ENCODE data around the gene GTF2H1. TPM values are rescaled to one million over a fixed set of nuclear protein-coding genes. Genes with fewer than 3 reads are reported as not detected.

GTF2H1 gene
- total and polyA plus RNA-seq, 2 experiments from 2014 or later: 33.8 to 66.2 TPM

- DNase-seq (ENCODE audit: low spot score): no peak
- TF ChIP-seq, protein P1, sequence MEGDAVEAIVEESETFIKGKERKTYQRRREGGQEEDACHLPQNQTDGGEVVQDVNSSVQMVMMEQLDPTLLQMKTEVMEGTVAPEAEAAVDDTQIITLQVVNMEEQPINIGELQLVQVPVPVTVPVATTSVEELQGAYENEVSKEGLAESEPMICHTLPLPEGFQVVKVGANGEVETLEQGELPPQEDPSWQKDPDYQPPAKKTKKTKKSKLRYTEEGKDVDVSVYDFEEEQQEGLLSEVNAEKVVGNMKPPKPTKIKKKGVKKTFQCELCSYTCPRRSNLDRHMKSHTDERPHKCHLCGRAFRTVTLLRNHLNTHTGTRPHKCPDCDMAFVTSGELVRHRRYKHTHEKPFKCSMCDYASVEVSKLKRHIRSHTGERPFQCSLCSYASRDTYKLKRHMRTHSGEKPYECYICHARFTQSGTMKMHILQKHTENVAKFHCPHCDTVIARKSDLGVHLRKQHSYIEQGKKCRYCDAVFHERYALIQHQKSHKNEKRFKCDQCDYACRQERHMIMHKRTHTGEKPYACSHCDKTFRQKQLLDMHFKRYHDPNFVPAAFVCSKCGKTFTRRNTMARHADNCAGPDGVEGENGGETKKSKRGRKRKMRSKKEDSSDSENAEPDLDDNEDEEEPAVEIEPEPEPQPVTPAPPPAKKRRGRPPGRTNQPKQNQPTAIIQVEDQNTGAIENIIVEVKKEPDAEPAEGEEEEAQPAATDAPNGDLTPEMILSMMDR (IDR thresholded peaks at IDR 0.05; ENCODE audit: poor library complexity): no peak
- TF ChIP-seq EZH2phosphoT487 (IDR thresholded peaks at IDR 0.05; ENCODE audit: low read depth, severe bottlenecking, unreplicated experiment) (no peak), EZH2 (IDR thresholded peaks at IDR 0.05; ENCODE audit: borderline replicate concordance) (no peak)
- no peaks in the 10 kb centered on the region for H3K9me3 ChIP-seq (ENCODE audit: low read depth)
- peaks cover 6% of the 10 kb centered on the region for H3K36me3 ChIP-seq (replicated peaks; ENCODE audit: insufficient read depth, low read depth)
- no peak overlapping the region for H3K4me2 ChIP-seq
- no peaks in the 10 kb centered on the region for H3K4me1 ChIP-seq (ENCODE audit: insufficient read depth)
- H3K79me2 ChIP-seq: no peaks in the 10 kb centered on the region
- no peak overlapping the region for H2AFZ ChIP-seq
- WGBS (ENCODE audit: low lambda C conversion rate, missing lambda C conversion rate): 97% methylated on average over 2 of the region's 2 CpGs
- no peaks in the 10 kb centered on the region for H4K20me1 ChIP-seq (ENCODE audit: insufficient read depth, poor library complexity, severe bottlenecking)
- H3K27me3 ChIP-seq: no peaks in the 10 kb centered on the region
- H3K9me2 ChIP-seq (replicated peaks; ENCODE audit: insufficient read depth): no peaks in the 10 kb centered on the region
- H3K27ac ChIP-seq: no peak overlapping the region
- no peak overlapping the region for H3K4me3 ChIP-seq
Measured at GRCh38 chr11:18282626-18283025, 39.7 kb upstream of the GTF2H1 start.

- Histone ChIP-seq H3K27me3 (no peaks in the 10 kb centered on the region), H3K9me3 (ENCODE audit: low read depth) (no peaks in the 10 kb centered on the region), H2AFZ (no peak overlapping the region), H3K27ac (no peak overlapping the region), H3K9me2 (replicated peaks; ENCODE audit: insufficient read depth) (no peaks in the 10 kb centered on the region), H3K4me3 (no peak overlapping the region), H3K4me2 (no peak overlapping the region), H4K20me1 (ENCODE audit: insufficient read depth, poor library complexity, severe bottlenecking) (no peaks in the 10 kb centered on the region), H3K79me2 (no peaks in the 10 kb centered on the region), H3K36me3 (replicated peaks; ENCODE audit: insufficient read depth, low read depth) (peaks cover 6% of the 10 kb centered on the region), H3K4me1 (ENCODE audit: insufficient read depth) (no peaks in the 10 kb centered on the region)
- 100% methylated on average over 1 of the region's 1 CpG for WGBS (ENCODE audit: low lambda C conversion rate, missing lambda C conversion rate)
- DNase-seq (ENCODE audit: low spot score): no peak
- TF ChIP-seq EZH2 (IDR thresholded peaks at IDR 0.05; ENCODE audit: borderline replicate concordance): no peak
- TF ChIP-seq EZH2phosphoT487 (IDR thresholded peaks at IDR 0.05; ENCODE audit: low read depth, severe bottlenecking, unreplicated experiment): no peak
- TF ChIP-seq, protein P1 (IDR thresholded peaks at IDR 0.05; ENCODE audit: poor library complexity): no peak
Measured at GRCh38 chr11:18285841-18286240, 36.5 kb upstream of the GTF2H1 start.

DNA sequence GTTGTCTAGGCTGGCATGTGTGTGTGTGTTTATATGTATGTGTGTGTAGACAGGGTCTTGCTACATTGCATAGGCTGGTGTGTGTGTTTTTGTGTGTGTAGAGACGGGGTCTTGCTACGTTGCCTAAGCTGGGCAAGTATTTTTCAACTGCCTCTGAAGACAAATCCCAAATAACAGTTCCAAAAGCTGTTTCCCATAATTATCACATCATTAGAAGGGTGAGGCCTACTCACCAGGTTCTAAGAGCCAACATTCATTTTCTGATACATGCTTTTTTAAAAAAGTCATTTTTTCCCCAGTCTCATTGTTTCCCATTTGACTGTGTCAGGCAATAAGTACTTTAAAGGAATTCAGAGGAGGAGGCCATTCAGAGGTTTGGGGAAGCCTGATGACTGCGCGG is 33.5 kb upstream of the GTF2H1 start:
- WGBS (ENCODE audit: low lambda C conversion rate, missing lambda C conversion rate): 96% methylated on average over 4 of the region's 4 CpGs

More for the DNA sequence above, 33.5 kb upstream of the GTF2H1 start:
- Histone ChIP-seq H3K9me3 (ENCODE audit: low read depth) (no peaks in the 10 kb centered on the region), H3K4me2 (no peak overlapping the region), H3K4me3 (no peak overlapping the region), H3K27me3 (no peaks in the 10 kb centered on the region), H3K36me3 (replicated peaks; ENCODE audit: insufficient read depth, low read depth) (peaks cover 6% of the 10 kb centered on the region), H4K20me1 (ENCODE audit: insufficient read depth, poor library complexity, severe bottlenecking) (no peaks in the 10 kb centered on the region), H3K4me1 (ENCODE audit: insufficient read depth) (no peaks in the 10 kb centered on the region), H2AFZ (no peak overlapping the region), H3K27ac (no peak overlapping the region), H3K9me2 (replicated peaks; ENCODE audit: insufficient read depth) (no peaks in the 10 kb centered on the region), H3K79me2 (no peaks in the 10 kb centered on the region)
- TF ChIP-seq EZH2 (IDR thresholded peaks at IDR 0.05; ENCODE audit: borderline replicate concordance): no peak
- no peak for TF ChIP-seq EZH2phosphoT487 (IDR thresholded peaks at IDR 0.05; ENCODE audit: low read depth, severe bottlenecking, unreplicated experiment)
- TF ChIP-seq, protein P1 (IDR thresholded peaks at IDR 0.05; ENCODE audit: poor library complexity): no peak
- no peak for DNase-seq (ENCODE audit: low spot score)

Measured in hepatocyte (in vitro differentiated cells).